NCI-H226 (cell line): ENCODE measurements around the gene KNDC1.
"Not testable (repeated sequence)": the region's sequence is repeated elsewhere in the genome, so short reads cannot be mapped to it uniquely, and the experiment has no call there.

ENCODE experiments used
- DNase-seq: peaks from one replicate; pipeline ENCODE4 v3.0.0-alpha.2; 2015

KNDC1 gene, protein sequence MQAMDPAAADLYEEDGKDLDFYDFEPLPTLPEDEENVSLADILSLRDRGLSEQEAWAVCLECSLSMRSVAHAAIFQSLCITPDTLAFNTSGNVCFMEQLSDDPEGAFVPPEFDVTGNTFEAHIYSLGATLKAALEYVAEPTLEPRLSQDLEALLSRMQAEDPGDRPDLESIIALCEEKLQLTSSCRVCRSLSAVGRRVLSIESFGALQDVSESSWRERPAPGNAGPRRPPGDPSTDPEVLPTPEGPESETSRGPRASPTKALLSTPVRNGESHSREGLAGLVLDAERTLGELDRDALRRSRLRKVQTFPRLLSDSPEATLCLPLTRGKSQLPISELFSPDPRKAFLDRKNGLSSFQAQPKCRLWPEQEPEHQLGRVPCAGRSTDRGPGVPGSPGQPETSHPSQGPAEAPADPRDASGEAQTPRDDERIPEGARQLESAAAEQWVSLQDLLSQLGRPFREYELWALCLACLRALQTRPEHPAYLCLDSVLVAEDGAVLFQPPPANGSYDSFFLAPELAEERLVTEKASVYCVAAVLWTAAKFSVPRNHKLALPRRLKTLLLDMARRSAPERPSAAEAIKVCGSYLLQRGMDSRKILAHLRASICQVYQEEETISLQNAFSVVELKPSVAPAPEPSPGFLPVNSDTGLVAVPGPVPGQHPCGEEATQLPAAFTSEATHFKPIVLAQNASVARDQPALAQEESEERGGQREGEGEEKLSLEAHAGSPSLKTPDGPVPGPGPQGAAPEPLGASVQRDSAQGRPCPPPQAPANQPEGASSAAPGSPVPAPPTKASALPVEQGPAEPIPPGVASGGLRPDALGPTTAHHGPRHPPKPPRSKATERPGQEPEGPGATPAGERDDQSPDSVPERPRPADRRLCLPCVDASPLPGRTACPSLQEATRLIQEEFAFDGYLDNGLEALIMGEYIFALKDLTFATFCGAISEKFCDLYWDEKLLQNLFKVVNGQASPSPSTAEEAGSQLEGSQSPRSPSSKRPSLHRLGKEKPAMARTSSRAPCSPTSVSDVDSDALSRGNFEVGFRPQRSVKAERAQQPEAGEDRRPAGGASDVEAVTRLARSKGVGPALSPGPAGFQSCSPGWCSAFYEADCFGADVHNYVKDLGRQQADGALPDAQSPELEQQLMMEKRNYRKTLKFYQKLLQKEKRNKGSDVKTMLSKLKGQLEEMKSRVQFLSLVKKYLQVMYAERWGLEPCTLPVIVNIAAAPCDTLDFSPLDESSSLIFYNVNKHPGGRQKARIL (N-terminal part only)

GRCh38 chr10:133159950-133160825 lies at the start of gene KNDC1:
Gene KNDC1 (plus strand): TSS chr10:133160219. CDS start chr10:133160468, 249 bp downstream.
- DNase-seq = peak; percentile 16

DNA sequence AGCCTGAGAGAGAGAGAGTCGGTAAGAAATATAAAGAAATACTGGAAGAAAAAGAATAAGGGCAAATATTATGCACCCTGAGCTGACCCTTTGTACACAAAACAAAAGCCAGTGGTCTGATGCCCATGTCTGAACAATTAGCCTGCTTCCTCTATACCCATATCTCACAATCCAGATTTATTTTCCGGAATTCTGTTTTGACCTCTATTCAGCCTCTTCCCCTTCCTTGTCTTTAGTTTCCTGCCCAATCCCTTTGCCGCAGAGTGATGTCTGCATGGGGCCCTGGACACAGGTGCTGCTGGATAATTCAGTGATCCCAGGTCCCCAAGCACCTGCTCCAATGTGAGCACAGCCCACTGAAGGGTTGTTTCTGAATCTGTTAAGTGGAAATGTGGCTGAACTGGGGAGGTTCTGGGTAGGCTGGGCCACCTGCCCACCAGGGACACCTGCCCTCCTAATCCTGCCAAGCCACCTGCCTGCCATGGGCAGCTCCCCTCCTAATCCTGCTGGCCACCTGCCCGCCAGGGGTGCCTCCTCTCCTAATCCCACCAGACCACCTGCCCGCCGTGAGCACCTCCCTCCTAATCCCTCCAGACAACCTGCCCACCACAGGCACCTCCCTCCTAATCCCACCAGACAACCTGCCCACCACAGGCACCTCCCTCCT lies 49.3 kb upstream of the KNDC1 start:
- no peak for DNase-seq

- DNase-seq = not testable (repeated sequence)
Observed at GRCh38 chr10:133111640-133112039, 48.4 kb upstream of the KNDC1 start.

DNA sequence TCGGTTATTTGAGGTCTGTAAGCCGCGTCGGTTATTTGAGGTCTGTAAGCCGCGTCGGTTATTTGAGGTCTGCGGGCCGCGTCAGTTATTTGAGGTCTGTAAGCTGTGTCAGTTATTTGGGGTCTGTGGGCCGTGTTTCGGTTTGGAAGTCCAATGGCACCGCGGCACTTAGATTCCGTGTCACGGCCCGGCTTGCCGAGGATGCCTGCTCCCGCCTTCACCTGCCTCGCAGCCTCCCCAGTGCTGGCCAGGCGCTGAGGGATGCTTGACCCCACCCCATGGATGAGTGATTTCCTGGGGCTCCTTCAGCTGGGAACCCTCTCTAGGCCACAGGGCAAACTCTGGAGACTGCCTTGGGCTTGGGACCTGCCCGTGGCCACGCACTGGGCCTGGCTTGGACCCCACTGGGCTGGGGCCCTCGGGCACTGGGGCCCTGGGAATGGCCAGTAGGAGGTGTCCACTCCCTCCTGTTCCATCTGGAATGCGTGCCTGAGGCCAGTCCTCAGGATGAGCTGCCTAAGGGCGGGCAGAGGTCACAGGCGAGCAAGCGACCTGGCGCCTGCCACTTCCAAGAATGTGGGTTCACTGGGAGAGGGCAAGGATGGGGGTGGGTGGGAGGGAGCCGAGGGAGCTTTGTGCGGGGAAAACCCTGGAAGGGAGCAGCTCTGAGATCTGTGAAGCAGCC lies 46.7 kb upstream of the KNDC1 start:
- no peak for DNase-seq

DNA sequence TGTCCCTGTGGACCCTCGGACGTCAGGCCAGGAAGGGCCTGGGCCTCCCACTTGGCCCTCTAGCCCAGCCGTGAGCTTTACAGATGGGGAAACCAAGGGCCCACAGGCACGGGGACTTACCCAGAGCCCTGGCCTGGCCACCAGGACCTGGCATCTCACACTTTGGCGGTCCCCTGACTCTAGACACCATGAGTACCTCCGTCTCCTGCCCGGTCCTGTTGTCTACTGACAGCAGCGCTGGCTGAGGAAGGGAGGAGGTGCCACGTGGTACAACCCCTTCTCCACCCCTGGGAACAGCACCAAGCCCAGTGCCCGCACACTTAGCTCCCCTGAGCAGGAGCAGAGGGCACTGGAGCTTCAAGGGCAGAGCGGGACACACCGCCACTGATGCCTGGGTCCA lies 46.2 kb upstream of the KNDC1 start:
- no peak for DNase-seq

GRCh38 chr10:133114251-133114650 lies 45.8 kb upstream of the KNDC1 start:
- DNase-seq = no peak

DNA sequence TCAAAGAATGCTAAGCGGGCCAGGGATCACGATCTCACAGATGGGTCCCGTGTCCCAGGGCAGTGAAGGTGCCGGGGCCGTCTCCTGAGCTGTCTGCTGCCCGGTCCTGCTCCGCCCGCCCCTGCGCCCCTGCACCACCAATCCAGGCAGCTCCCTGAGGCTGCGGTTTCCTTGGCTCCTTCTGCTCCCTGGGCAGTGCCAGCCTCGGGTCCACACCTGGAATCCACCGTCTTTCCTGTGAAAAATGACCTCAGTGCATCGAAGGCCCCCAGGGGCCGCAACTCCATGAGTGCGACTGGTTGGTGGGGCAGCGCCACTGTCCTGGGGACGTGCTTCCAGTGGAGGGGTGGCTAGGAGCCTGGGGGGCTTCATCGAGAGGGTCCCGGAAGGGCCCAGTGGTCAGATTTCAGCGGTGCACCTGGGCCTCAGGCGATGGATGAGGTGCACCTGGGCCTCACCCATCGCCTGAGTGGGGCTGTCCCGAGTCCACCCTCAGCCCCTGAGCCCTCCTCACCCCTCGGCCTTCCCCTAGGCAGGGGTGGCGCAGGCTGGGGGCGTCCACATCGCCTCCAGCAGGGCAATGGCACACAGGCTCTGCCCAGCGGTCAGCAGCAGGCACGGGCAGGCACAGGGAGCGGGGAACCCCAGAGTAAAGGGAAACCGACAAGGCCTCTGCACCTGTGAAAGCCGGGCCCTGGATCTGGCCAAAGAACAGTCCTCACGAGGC lies 45.1 kb upstream of the KNDC1 start:
- no peak for DNase-seq

DNA sequence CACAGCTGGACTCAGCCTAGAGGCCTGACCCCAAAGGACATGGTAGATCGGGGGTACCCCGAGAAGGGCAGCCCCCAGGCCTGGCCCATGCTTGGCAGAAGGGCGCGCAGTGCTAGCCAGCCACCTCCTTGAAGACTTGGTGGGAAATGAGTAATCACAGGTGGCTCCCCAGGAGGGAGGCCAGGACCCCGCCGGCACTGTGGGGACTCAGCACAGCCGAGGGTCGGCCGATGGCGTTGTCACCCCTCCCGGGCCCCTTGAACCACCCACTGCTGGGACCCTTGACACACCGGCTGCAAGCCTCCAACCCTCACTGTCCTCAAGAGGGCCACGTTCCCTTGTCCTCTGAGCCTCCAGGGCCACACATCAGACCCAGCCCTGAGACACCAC lies 44.6 kb upstream of the KNDC1 start:
- DNase-seq = no peak

DNA sequence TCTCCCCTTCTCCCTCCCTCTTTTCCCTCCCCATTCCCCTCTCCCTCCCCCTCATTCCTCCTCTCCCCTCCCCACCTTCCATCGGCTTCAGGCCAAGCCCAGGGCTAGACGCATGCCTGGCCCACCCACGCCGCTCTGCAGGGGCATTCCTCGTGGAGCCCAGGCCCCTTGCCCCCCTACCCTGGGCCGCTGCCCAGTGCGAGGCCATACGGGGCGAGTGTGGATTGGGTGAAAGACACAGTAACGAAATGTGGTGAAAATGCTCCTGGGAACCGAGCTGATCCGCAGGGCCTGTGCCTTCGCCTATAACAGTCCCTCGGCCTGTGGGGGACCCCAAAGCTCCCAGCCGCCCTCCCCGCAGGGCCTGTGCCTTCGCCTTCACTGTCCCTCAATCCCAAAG lies 44.0 kb upstream of the KNDC1 start:
- no peak for DNase-seq

DNA sequence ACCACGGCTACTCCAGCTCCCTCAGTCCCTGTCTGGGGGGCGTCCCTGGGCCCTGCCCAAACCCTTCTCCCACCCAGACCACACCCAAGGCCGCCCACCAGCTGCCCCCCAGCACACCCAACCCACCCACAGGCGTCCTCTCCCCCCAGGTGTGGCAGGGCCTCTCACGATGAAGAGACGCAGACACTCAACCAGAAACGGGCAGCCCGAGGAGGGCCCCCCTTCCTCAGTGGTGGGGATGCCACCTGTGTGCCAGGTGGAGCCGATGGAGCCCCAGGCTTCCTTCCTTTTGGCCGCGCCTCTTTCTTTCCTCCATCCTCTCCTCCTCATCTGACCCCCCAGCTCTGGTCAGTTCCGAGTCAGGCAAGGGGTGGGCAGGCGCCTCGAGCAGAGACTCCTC lies 43.6 kb upstream of the KNDC1 start:
- no peak for DNase-seq

DNA sequence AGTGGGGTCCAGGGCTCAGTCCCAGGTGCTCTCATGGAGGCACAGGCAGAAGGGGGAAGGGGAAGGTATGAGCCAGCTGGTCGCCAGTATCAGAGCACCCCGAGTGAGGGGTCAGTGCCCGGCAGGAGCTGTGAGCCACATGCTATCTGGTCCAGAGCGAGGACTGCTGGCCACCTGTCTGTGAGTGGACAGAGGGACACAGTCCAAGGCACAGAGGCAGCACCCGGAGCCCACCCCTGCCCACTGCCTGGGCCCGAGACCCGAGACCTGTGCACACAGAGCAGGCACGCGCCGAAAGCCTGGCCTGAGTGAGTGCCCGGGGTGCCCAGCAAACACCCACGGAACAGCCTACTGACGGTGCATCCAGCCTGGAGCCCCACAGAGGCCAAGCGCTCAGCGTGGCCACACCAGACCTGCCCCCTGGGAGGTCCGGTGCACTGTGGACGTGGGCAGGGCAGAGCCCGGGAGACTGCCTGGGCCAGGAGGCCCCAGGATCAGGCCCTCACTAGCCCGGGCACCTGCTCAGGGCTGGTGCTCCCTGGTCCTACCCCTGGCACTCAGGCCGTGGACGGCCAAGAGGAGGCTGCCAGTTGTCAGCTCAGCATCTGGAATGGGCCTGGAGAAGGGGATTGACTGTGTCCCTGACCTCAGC lies 42.9 kb upstream of the KNDC1 start:
- DNase-seq = no peak

GRCh38 chr10:133117688-133118071 lies 42.3 kb upstream of the KNDC1 start:
- no peak for DNase-seq

GRCh38 chr10:133121479-133121878 lies 38.5 kb upstream of the KNDC1 start:
- no peak for DNase-seq

- no peak for DNase-seq
Observed at GRCh38 chr10:133122171-133122935, 37.7 kb upstream of the KNDC1 start.

GRCh38 chr10:133123050-133123745 lies 36.8 kb upstream of the KNDC1 start:
- no peak for DNase-seq

DNA sequence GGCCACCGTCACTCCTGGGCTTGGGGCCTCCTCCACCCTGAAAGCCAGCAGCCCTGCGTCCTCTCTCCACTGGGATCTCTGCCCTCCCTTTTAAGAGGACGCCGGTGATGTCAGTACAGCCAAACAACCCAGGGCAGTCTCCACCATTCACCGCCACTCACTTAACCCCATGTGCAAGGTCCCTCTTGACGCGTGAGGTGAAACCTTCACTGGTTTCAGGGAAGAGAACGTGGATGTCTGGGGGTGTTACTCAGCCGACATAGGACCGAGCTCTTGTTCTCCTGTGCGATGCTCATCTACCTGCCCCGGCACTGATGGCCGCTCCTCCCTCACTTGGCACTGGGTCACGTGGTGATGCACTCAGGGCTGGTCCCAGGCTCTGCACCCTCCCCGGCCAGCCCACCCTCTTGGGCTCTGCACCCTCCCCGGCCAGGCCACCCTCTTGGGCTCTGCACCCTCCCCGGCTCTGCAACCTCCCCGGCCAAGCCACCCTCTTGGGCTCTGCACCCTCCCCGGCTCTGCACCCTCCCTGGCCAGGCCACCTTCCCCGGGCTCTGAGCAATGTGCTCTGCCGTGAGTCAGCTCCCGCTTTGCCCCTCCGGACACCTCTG lies 36.2 kb upstream of the KNDC1 start:
- DNase-seq = no peak

DNA sequence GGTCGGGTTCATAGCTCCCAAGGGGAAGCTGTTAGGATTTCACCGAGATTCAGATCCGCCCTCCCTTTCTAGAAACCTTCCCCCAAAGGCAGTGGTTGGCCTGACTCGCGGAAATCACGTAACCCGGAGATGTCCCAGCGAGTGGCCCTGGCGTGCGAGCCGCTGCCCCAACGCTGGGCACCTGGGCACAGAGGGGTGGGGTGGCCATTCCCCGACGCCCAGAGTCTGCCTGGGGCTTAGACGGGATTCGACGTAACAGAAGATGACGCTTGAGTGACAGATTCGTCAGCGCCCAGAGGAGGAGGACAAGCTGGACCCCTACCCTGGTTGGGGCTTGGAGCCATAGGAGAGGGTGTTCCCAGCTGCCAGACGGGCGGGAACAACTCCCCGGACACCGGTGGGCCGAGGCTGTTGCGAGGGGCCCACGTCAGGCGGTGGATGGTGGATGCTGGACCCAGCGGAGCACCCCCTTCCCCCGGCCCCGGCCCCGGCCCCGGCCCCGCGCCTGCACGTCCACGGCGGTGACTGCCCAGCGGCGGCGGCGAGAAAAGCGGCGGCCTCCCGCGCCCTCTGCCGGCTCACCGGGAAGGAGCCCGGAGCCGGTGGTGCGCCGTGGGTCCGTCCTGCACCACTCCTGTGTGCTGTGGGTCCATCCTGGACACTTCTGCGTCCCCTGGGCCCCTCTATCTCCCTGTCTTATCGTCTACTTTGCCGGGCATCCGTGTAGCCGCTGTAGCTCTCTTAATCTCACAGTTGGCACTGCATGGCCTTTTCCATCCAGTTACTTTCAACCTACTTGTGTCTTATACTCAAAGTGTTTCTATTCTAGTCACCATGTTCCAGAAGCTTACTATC lies 35.4 kb upstream of the KNDC1 start:
- no peak for DNase-seq
